Left colon (tissue), 2 donors: ENCODE data around the gene PPM1E. TPM values are rescaled to one million over a fixed set of nuclear protein-coding genes. Genes with fewer than 3 reads are reported as not detected.
"Not testable (repeated sequence)": the region's sequence is repeated elsewhere in the genome, so short reads cannot be mapped to it uniquely, and the experiment has no call there.

Experiments
- ATAC-seq: fragments of 200-7000 bp; cut with Tn5 transposase; one replicate; pipeline ENCODE4 v1.9.1; 2020; ENCODE audit warnings: mild to moderate bottlenecking, moderate library complexity
- DNase-seq, 2 donors: peaks; one replicate each; pipeline ENCODE4 v3.0.0-alpha.2; 2020
- intact Hi-C, 2 donors: fragments of 100-400 bp; cut with DNase I in 1 of 2; cut with micrococcal nuclease in 1 of 2; formaldehyde crosslinking; loops; one replicate each; pipeline versions ENCODE4 v1.11.2 to v1.14.0; 2022; cut with DNase I, micrococcal nuclease
- total RNA-seq, 2 donors: library from RNA; stranded (reverse); fragmentation: NEBNext Ultra II Directional; extraction: Animal tissue kit (Norgen Biotek cat#: 25700); gene quantifications; one replicate each; pipeline ENCODE4 v1.2.1, GENCODE V29; 2021
- donor health status: DM: no; HTN: no; CAD: no.
- donor health status: DM: yes; HTN: yes; CAD: no.

The PPM1E gene
- total RNA-seq, 2 donors from 2014 or later = 0.03 to 0.22 TPM

DNA sequence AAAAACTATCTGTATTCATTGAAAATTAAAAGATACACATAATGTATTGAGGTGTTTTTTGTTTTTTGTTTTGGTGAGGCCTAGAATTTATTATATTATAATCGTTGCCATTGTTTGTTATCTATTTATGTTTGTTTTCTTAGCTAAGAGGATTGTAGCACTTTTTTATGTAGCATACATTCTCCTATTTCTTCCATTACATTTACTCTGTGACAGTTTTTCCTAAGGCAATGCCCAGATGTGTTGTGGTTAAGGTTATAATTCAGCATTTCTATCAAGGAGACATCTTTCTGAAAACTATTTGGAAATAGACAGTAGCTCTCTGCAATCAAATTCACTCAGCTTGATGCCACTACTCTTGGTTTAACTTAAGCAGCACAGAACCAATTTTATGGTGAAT, 161.6 kb downstream of the PPM1E start:
- ATAC-seq = no peak
- DNase-seq = no peak
- intact Hi-C loops = no loop called here

DNA sequence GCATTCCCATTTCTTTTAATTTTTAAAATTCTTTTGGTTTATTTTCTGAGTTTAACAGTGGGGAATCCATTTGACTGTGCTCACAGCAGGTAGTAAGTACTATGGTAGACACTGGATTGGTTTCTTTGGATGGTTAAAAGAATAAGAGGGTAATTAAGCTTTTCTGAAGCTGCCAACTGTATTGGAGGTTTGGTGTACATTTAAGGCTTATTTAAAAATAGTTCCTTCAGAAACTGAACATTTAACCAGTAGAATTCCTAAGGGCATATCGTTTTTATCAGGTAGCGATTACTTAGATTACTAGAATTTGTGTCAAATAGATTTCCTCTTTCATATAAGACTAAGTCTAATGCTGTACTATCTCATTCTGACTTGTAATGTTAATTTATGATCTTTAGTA, 162.4 kb downstream of the PPM1E start:
- ATAC-seq = no peak
- no peak for DNase-seq
- intact Hi-C loops = no loop called here

DNA sequence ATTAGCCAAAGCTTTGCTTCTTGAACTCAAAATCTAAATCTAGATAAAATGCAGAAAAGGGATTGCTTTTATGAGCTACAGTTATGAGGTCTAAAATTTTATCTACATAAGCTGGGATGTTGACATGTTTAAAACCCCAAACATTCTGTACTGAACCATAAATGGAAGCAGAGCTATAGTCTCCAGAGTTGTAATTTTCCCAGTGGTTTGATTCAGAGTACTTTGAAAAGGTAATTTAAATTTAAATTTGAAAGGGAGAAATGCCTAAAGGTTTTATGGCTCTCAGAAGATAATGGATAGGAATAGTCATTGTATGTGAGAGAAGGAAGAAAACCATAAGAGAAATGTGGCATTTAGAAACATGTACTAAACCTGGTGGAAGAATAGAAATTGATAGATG, 163.2 kb downstream of the PPM1E start:
- ATAC-seq (no peak), DNase-seq (no peak)
- intact Hi-C loops = no loop called here

DNA sequence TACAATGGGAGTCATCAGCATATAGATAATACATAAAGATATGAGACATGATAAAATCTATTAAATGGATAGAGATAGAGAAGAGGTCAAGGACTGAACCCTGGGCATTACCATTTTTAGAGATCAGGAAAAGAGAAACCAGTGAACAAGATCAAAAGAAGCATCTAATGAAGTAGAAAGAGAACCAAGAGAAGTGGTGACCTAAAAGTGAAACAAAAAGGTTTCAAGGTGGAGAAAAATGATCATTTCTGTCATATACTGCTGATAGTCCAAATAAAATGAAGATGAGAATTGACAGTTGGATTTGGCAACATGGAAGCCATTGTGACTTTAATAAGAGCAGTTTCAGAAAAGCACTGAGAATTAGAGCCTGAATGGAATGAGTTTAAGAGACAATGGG, 165.1 kb downstream of the PPM1E start:
- intact Hi-C loops = no loop called here
- ATAC-seq (no peak), DNase-seq (no peak)

DNA sequence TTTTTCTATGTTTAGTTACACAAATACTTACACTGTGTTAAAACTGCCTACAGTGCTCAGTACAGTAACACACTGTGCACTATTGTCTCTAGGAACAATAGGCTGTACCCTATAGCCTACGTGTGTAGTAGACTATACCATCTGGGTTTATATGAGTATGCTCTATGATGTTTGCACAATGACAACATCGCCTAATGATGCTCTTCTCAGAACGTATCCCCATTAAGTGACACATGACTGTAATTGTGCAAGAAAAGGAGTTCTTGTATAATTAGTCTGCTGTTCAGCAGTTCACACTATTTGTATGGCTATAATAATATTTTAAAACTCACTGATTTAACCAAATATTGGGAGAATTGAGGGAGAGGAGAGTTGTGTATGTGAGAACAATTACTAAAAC, 177.3 kb downstream of the PPM1E start:
- DNase-seq = no peak
- intact Hi-C loops = no loop called here
- no peak for ATAC-seq

DNA sequence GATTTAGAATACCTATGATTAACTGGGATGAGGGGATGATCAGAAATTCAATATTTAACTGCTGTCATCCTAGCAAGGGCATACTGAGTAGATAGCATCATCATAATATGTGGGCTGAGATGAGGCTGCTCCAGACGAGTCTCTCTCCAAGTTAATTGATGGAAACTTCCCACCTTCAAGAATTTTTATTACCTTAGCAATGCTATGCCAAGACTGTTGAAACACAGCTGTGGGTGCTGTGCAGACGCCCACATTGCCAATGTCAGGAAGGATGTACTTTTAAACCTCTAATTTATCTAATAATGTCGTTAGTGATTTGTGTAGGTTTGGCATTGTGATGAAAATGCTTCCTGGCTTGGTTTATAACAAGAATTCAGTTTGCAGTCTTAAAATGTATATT, 180.6 kb downstream of the PPM1E start:
- intact Hi-C loops = no loop called here
- no peak for DNase-seq
- ATAC-seq = no peak

DNA sequence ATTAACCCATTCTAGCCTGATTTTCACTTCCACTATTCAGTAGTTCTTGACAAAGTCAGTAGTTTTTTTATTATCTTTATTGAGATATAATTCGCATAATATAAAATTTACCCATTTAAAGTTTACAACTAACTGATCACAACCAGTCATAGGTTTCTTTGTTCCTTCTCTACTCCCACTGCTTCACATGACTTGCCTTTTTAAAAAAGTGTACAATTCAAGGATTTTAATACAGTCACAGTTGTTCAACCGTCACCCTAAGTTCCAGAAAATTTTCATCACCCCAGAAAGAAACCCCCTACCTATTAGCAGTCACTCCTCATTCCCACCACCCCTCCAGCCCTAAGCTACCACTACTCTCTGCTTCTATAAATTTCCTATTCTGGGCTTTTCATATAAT, 188.5 kb downstream of the PPM1E start:
- ATAC-seq (no peak), DNase-seq (no peak)
- intact Hi-C loops = no loop called here

DNA sequence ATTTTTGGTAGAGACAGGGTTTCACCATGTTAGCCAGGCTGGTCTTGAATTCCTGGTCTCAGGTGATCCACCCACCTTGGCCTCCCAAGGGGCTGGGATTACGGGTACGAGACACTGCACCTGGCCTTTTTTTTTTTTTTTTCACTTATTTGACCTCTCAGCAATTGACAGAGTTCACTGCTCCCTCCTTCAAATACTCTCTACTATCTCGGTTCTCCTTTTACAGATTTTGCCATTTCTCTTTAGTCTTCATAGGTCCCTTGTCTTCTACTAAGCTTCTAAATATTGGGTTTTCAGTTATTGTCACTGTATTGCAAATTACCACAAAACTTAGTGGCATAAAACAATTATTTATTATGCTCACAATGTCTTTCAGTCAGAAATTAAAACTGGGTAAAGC, 191.8 kb downstream of the PPM1E start:
- intact Hi-C loops = no loop called here
- ATAC-seq (no peak), DNase-seq (no peak)

DNA sequence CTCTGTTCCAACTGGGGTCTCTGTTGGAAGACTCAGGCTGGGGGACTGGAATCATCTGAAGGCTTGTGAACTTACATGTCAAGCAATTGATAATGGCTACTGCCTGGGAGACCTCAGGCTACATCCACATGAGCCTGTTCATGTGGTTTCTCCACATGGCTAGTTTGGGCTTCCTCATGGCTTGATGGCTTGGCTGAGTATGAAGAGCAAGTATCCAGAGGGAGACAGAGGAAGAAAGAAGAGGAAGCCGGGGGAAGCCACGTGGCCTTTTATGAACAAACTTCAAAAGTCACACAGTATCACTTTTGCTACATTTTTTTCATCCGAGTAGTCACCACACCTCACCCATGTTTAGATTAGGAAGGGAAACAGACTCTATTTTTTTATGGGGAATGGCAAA, 192.2 kb downstream of the PPM1E start:
- DNase-seq (no peak), ATAC-seq (no peak)
- intact Hi-C loops = no loop called here

DNA sequence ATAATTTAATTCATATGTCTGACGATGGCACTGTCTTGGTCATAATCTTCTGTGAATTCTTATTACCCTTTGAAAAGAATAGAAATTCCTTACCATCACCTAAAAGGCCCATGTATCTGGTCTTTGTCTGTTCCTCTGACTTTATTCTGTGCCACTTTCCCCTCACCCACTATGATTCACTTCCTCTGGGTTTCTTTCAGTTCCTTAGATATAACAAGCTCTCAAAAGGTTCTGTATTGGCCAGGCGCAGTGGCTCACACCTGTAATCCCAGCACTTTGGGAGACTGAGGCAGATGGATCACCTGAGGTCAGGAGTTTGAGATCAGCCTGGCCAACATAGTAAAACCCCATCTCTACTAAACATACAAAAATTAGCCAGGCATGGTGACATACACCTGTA, 198.7 kb downstream of the PPM1E start:
- DNase-seq, intact Hi-C loops, ATAC-seq: not testable (repeated sequence)

DNA sequence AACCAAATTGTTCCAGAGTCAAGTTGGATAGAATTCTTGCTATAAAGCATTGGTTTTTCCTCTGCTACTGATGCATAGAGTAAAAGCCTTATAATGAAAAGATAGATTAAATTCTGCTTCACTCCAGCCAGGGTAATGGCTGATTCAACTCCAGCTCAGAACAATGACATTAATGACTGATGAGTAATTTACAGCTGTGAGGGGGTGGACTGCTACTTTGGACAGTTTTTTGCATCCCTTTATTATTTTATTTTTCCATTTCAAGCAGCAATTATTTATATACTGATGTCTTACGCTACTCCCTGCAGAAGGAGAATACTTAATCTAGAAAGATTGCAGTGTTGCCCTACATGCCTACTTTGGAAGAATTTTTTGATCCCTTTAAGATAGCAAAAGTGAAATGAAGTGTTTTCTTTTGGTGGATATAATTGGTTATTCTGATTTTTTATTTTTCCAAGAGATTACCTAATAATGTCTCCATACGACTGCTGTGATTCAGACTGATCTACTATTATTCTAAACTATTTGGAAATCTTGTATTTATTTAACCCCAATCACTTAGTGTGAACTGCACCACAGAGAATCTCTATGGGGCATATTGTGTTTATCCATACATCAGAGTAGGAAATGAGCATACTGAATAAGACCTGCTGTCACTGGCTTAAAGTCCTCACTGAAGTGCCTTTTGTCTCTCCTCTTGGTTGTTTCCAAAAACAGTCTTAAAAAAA, 201.5 kb downstream of the PPM1E start:
- intact Hi-C loops = no loop called here
- no peak for DNase-seq

DNA sequence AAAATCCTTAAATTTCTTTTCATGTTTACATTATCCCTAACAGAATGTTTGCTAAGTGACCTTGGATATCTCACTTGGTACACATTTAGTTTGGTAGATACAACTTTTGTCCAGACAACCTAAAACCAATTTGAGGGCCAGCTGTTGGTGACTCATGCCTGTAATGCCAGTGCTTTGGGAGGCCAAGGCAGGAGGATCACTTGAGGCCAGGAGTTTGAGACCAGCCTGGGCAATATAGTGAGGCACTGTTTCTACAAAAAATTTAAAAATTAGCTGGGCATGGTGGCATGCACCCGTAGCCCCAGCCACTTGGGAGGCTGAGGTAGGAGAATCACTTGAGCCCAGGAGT, 202.0 kb downstream of the PPM1E start:
- ATAC-seq, intact Hi-C loops, DNase-seq: not testable (repeated sequence)

More for the DNA sequence above, 201.5 kb downstream of the PPM1E start:
- ATAC-seq = no peak

DNA sequence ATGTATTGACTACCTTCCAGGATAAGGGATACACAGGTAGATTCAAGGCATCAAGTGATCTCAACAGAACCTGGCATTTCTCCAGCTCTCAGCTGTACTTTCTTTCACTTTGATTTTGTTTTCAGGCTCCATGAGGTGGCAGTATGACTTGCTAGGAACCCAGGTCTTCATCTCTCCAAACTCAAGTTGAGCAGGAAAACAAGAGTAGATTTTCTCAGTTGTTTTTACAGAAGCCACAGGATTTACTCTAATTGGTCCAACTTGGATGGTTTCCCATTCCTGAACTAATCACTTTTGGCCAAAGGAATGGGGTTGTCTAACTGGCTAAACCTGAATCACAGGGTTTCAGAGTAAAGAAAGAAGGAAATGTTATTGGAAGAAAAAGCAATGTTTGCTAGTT, 204.4 kb downstream of the PPM1E start:
- ATAC-seq = no peak
- no peak for DNase-seq
- intact Hi-C loops = no loop called here

DNA sequence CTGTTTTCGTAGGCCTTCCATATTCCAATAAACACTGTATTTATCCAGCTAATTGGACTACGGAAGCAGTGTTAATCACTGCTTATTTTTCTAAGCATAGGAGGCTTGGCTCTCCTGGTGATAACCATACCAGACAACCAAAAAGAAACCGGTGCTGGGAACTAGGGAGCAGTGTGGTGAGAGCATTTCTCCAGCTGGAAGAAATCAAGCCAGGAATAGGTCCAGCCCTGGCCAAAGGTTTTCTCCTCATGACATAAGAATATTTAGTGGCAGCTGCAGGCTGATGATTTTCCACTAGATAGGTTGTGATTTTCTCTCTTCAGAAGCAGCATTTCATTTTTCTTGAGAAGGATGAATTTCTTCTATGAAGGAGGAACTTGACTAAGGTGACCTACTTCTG, 209.6 kb downstream of the PPM1E start:
- intact Hi-C loops = no loop called here
- no peak for DNase-seq
- ATAC-seq = no peak

DNA sequence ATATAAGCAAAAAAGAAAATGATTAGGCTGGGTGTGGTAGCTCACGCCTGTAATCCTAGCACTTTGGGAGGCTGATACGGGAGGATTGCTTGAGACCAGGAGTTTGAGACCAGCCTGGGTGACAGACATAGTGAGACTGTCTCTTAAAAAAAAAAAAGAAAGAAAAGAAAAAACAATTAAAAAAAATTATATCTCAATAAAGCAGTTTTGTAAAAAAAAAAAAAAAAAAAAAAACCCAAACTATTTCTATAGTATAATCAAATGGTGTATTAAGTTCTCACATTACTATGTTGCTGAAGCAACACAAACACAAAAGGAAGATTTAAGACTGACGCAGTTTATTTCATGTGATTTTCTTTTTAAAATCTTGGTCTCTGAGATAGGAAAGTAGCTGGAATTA, 210.6 kb downstream of the PPM1E start:
- DNase-seq = no peak
- no peak for ATAC-seq
- intact Hi-C loops = no loop called here

DNA sequence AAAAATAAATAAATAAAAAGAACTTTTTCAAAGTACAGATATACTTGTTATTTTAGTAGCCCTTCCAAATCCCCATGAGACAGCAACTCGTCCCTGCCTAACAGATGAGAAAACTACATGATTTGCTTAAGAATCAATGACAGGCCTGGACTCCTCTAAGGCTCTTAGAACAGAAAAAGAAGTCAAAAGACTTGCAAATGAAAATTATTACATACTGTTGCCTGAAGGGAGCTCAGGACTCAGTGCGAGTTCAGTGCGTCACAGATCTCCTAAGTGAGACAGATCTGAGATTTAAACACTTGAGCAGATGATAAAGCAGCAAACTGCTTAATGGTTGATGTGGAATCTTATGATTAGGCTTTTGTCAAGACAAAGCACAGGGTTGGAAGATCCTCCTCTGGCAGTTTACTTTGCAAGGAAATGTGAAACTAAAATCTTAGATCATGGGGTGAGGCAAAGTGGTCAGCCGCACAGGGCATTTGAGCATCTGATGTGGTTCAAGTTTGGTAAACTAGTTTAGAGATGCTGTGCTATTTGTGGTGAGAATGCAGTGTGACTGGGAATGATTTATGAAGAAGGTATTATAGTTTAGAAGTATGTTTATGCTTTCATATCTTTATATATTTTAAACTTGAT, 212.9 kb downstream of the PPM1E start:
- DNase-seq = no peak
- intact Hi-C loops = no loop called here
- no peak for ATAC-seq

DNA sequence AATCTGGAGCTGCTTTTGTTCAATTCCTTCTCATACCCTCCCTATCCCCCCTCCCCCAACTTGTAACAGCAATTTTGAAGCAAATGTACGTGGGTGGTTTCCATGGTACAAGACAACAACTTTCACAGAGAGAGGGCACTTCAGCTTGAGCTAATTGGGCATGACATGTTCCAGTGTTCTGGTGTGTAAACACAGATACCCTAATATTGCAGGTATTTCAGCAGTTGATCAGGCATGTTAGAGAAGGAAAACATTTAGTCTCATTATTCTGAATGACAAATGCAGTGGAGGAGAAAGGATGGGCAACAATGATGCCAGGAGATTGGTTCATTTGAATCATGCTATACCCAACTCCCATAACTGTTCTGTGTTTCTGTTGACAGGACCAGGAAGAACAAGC, 213.5 kb downstream of the PPM1E start:
- ATAC-seq = no peak
- intact Hi-C loops = no loop called here
- no peak for DNase-seq

DNA sequence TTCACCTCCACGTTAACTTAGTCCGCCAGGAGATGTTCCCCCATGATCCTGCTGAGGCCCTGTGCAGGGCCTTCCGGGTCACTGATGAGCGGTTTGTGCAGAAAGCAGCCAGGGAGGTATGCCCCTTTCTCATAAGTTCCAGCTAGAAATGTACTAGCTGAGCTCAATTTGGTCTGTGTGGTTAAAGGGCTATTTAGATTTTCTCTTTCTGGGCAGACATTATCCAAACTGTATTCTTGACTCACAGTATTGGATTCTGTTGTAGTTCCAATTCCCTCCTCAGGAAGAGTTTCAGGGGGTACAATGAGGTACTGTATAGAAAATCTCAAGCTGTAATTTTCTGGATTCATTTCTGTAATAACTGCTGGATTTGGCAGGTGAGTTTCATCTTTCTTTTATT, 214.0 kb downstream of the PPM1E start:
- ATAC-seq (no peak), DNase-seq (no peak)
- intact Hi-C loops = no loop called here

DNA sequence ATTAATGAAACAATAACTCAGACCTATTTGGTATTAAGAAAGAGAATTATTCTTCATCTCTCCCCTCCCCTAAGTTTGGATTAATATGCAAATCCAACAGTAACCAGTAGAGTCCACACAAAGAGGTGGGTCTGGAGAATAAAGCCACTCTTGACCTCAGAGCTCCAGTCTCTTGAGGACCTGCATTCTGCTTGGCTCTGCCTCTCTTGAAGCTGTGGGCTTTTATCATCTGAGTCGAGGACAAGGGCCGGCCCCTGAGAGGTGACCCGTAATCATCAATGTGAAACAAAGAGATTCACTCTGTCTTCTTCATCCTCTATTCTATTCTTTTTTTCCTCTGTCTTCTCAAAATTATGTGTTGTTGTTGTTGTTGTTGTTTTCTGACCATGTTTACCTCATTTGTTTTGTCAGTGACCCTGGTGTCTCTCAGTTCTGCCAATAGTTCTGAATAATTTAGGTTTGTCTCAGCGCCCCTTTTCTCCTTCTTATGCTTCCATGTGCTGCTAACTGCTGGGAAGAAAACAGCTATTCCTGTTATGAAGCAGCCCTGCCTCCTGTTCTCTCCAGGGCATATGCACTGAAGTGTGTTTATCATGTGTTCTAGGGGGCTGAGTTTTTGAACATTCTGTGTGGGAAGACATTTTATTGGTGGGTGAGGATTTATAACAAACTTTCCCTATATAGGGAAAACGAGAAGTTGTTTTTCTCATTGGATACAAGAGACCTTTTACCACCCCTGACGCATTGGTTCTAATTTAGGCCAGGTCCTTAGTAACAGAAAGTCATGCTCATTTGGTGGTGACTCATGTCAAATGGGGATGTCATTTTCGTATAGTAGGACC, 215.2 kb downstream of the PPM1E start:
- intact Hi-C loops = no loop called here
- DNase-seq (no peak), ATAC-seq (no peak)

DNA sequence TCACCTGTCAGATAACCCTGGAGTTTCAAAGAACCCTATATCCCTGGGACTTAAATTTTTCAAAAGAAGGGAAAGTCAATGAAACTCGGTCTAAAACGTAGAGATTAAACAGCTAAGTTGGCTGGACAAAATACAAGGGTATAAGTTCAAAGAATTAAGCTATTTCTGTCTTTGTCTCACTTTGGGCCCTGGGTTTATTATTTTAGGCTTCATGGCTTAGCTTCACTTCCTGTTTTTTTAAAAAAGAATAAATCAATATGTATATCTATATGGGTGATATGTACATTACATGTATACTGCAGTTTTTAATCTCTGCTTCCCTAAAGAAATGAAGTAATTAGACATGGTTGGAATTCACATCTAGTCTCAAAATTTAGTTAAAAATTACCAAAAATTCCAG, 218.7 kb downstream of the PPM1E start:
- intact Hi-C loops = no loop called here
- no peak for ATAC-seq
- DNase-seq = no peak
